Measurements from ENCODE around the gene DLK1.

GRCh38 chr14:100692859-100693558, 33.7 kb upstream of the DLK1 start:
- TF ChIP-seq CTCF (IDR thresholded peaks at IDR 0.05 in 8 of 11, conservative IDR thresholded peaks at IDR 0.05 in 3 of 11) (no peak), POLR2A (IDR thresholded peaks at IDR 0.05) (no peak)

Data from spleen (tissue), 7 donors.